COLO668 (cell line): ENCODE measurements around the gene NR1I3.

Source experiments
- DNase-seq: peaks from one replicate; lab custom pipeline; 2025; ENCODE audit not compliant: unreplicated experiment; lab: John Stamatoyannopoulos, UW

The NR1I3 gene

DNA sequence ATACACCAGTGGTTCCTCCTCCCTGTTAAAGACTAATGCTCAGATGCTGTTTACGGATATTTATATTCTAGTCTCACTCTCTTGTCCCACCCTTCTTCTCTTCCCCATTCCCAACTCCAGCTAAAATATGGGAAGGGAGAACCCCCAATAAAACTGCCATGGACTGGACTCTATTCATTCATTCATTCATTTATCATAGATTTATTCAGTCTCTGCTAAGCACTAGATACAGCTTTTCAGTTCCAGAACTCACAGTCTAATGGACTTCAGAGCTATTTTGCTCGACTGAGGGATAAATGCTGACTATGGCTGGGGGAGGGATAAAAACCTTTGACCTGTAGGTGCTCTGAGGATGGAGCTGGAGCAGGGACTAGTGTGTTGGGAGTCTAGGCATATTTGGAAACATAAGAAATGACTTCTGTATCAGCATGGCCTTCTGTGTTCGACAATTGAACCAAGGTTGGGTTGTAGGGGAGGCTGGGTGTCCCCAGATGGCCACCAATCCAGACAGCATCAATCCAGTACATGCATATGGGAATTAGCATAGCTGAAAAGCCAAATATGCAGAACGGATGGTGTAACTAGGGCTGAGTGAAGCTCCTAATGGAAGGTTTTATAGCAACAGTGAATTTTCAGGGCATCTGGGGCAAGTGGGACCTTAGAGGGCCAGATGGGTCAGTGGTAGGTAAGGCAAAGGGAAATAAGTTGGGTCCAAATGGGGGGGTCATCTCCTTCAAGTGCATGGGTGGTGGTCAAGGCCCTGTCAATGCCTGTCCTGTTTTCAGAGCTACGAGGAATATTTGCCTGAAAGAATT, 18.7 kb downstream of the NR1I3 start:
- DNase-seq: no peak

DNA sequence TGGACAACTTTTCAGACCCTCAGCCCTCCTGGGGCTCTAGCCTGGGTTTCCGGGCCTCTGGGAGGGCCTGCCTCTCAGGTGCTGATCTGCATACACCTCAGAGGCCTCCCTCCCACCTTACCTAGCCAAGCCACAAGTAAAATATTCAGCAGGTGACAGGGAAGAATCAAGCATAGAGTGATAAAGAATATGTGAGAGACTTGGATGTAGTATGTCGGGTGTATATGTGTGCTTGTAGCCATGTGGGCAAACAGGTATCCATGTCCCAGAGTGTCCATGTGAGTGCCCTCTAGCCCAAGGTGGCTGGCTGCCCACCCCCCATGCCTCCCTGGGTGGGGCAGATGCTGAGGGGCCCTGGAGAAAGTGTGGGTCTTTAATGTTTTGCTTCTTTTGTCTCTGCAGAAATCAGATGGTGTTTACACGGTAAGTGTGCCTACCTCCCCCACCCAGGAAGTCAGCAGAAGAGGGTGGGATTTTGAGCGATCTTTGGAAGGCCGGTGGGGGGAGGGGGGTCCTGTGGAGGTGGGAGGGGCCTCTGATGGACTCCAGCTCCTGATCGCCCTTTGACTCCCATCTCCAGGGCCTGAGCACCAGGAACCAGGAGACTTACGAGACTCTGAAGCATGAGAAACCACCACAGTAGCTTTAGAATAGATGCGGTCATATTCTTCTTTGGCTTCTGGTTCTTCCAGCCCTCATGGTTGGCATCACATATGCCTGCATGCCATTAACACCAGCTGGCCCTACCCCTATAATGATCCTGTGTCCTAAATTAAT, 19.5 kb downstream of the NR1I3 start:
- no peak for DNase-seq

DNA sequence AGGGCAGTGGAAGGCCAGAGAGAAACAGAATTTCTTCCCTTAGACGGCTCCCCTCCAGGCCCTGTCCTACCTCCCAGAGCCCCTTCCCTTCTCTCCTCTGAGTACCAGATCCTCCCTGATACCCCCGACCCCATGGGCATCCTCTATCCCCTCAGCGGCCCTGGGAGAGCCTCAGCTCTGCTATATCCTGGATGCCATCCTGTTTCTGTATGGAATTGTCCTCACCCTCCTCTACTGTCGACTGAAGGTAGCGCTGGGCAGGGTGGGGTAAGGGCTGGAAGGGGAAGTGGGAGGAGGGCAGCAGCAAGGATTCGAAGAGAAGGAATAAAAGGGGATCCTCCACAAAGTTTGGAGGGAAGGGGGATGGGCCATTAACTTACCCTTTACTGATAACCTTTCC, 20.2 kb downstream of the NR1I3 start:
- DNase-seq: no peak

DNA sequence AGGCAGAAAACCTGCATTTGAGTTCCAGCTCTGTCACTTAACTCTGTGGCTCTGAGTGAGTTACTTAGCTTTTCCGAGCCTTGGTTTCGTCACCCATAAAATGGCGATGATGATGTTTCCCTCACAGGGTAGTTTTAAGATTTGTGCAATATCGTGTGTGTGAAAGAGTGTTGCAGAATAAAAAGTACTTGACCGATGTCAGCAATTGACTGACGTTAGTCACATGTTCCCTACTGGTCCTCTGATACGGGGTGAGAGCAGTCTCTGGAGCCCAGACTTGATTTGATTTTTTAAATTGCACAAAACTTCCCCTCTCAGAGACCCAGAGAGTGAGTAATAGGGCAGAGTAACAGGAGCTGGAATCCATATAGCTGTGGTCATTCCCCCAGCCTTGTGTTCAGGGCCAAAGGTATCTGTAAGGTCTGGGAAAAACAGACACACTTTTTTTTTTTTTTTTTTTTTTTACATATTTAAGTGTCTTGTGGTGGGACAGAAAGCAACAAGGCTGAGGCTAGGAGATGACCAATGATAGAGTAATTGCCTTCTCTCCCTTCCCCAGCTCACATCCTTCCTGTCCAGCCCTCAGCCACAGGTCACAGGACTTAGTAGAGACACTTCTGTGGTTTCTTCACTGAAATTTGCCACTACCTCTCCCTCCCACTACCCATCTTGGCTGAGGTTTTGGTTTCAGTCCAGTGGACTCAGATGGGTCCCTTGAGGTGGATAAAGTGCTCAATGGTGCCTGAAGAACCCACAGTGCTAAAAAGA, 20.9 kb downstream of the NR1I3 start:
- no peak for DNase-seq

DNA sequence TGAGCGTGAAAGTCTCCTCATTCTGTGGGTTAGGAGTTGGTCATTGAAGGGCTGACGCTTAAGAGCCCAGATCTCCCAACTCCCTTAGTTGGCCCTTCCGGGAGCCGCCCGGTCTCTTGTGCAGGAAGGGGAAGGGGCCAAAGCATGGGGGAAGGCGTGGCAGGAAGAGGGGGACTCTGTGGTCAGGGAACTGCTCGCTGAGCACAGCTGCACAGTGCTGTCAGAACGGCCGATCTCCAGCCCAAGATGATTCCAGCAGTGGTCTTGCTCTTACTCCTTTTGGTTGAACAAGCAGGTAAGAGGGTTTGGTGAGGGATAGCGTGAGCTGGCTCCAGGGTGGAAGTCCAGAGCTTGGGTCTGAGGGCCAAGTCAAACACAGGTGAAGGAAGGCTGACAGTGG, 22.9 kb downstream of the NR1I3 start, which contains the start of gene FCER1G:
Gene FCER1G (plus strand): TSS at position 220 of the 400 bp plus-strand sequence. CDS start 27 bp downstream, at position 247.
- DNase-seq: no peak

DNA sequence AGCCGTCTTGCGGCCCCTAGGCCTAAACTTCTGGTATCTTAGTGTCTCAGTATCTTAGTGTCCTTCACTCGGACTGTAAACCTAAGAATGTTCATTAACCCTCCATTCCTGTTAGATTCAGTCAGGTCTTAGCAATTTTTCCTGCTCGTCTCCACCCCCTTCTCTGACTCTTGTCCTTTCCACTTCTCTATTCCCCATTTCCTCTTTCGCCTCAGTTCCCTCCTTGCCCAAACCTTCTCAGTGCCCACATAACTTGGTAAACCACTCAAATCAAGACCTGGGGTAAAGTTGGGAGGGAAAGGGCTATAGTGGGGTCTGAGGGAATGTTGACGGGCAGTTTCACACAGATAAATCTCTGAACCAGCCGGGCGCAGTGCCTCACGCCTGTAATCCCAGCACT, 23.6 kb downstream of the NR1I3 start:
- DNase-seq: no peak

DNA sequence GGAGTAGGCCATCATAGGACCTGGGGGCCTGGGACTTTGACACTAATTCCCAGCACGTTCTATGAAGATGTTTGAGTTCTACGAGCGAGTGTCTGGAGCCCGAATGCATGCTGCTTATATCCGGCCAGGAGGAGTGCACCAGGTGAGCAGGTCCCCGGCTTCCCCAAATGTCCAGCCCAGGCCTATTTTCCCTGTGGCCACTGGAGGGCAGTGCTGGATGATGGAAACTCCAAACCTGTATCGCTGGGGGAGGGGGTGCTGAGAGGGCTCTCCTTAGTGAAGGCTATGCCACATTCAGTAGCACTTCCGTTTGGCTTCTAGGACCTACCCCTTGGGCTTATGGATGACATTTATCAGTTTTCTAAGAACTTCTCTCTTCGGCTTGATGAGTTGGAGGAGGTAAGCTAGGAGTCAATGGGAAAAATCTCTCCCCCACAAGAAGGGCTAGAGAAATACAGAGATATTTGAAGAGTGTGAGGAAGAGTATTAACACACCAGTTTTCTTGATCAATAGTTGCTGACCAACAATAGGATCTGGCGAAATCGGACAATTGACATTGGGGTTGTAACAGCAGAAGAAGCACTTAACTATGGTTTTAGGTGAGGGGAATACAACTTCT, 28.1 kb downstream of the NR1I3 start:
- peak; percentile 69 for DNase-seq

DNA sequence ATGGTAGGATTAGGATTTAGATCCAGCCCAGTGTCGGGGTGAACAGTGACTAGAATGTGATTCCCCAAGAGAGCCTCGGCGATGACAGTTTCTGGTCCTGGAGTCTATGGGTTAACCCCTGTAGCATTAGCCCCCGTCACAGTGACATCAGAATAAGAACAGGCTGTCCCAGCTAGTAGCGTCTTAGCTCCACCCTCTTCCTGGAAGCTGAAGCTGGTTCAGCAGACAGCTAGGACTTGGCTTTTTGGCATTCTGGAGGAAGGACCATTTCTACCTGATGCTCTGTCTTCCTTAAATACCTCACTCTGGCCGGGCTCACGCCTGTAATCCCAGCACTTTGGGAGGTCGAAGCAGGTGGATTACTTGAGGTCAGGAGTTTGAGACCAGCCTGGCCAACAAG, 30.8 kb downstream of the NR1I3 start:
- no peak for DNase-seq

DNA sequence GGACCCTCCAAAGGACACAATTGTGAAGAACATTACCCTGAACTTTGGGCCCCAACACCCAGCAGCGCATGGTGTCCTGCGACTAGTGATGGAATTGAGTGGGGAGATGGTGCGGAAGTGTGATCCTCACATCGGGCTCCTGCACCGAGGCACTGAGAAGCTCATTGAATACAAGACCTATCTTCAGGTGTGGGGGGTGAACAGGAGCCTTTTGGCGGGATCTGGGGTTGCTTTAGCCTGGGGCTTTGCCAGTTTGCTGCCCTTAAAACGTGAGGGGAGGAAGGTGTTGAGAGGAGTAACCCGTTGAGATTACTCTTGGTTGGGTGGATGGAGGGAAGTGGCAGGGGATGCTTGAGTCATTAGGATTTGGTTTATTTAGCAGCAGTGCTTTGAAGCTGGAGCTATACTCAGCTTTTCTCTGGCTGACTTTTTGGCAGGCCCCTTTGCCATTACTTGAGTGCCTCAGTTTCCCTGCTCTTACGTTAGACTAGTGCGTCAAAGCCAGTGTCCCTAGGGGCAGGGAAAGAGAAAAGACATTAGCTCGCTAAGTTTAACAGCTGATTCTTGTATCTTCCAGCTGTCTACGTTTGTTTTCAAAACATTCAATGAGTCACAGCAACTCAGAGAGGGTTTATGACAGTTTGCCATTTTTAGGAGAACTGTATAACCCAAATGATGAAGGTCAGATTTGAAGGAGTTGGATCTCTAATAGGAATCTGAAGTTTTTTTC, 31.4 kb downstream of the NR1I3 start:
- DNase-seq: no peak

DNA sequence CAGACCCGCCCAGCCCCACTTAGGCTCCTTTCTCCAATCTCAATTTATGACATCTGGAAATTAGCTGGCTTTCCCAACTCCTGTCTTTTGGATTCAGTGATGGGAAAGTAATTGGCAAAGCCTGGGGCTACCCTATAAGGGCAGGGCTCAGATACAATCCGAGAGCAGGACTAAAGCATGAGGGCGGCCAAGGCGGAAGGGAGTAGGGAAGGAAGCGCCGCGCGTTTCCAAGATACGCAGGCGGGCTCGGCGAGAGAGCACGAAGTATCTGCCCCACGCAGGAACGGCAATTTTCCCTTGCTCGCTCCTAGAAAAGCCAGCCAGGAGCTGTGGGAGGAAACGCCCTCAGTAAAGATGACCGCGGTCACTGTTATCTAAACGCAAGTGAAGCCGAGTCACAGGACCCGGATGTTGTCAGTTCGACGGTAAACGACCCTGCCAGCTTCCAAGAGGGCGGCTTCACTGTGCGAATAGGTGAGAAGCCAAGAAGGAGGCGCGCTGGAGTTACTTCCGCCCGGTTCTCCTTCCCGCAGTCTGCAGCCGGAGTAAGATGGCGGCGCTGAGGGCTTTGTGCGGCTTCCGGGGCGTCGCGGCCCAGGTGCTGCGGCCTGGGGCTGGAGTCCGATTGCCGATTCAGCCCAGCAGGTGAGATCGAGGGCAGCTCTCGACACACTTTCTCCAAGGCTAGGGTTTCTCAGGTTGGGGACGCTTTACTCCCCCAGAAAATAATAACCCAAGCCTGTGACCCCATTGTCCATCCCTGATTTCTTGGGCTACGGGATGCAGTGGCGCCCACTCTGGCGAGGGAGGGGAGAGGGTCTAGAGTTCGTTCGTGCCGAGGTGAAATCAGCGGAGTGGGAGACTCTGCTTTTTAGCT, 35.9 kb downstream of the NR1I3 start, which contains the start of gene NDUFS2:
Gene NDUFS2 (plus strand): TSS at position 532 of the 877 bp plus-strand sequence. CDS start 19 bp downstream, at position 551.
- peak; percentile 98 for DNase-seq

DNA sequence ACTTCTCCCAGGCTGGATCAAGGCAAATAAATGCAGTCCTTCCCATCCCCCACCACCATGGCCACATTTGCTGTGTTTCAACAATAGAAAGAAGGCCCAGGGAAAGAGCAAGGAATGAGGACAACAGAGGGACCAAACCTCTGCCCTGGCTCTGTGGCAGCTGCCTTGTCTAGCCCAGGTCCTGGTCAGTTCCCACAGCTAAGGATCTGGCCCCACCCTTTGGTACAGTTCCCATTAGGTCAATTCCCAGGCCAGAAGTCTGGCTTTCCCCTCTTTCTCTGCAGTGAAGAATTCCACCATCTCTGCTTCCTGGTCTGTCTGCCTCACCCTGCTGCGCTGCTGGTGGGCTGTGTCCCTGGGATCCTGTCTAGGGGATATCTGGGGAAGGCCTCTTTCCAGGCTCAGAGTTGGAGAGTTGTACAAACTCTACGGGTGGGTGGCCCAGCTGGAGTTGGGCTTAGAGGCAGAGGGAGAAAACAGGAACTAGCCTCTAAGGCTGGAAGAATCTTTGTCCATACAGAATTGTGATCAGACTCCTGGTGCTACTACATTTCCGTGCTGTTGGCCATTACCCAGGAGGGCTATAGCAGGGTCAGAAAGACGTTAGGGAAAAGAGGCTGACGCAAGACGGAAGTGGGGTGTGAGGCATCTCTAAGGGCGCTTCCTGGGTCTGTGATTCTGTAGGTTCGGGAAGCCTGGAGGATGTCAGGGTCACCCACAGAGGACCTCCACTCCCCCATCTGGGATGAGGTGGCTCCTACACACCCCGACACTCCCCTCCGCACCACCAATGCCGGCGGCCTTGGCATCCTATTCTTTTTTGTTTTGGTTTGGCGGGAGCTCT, 36.8 kb downstream of the NR1I3 start:
- DNase-seq: no peak

DNA sequence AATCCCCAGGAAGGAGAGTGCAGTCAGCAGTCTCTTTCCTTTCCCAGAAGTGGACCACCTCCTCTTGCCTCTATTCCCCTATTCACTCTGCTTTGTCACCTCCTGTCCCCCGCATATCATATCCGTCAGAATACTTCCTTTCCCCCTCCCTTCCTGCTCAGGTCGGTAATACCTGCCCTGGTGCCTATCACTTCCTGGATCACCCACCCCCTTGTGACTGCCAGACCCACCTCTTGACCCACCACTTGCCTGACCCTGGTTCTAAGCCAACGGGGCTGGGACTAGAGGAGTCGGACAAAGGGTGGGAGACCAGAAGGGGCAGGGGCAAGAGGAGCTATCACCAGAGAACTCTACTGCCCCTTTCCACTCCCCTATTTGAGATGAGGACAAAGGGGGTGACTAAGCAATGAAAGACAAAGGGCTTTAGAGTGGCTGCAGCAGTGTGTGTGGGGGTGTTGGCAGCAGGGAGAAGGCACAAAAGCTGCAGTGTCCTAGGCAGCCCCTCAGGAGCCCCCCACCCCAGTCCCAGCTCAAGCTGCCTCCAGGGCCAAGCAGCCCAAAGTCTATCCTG, 37.5 kb downstream of the NR1I3 start:
- no peak for DNase-seq

DNA sequence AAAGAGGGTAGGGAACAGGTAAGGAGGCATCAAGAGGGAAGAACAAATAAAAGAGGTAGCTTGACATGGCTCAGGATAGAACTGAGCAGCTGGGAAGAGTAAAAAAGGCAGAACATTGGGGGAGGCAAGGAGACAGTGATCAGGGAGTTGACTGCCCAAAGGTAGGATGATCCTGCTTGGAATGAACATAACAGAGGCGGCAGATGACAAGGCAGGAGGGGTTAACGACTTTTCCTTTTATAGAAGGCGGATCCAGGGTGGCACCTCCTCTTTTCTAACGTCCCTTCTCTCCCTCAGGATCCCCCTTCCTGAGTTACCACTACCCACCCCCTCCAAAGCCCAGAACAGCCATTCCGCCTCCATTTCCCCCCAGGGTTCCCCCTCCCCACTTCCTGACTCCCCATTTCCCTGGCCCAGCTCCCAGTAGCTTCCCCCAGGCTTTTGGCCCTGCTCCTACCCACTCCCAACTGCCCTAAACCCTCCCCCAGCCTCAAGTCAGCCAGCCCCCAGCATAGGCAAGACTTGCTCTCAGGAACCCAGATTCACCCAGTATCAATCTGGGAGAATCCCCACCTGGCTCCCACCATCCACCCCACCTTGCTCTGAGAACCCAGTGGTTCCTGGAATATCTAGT, 38.4 kb downstream of the NR1I3 start:
- DNase-seq: no peak

DNA sequence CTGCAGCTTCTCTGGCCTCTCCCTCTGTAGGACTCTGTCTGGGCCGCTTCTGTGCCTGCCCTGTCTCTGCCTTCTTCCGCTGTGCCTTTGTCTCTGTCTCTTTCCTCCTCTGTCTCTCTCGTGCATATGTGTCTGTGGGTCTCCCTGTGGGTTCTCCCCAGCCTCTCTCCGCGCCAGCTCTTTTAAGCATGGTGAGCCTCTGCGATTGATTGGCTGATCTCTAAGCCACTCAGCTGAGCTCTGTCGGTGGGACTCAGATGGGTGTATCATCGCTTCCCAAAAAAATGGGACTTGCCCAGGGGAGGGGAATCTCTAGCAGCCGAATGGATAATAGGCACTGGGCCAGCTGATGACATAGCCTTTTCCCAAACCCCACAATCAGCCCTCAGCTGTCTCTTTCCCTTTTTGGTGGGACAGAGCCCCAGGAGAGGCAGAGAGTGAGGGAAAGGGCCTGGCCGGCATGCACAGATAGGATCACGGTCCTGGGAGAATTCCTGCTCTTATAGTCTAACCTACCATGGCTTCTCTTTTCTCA, 39.0 kb downstream of the NR1I3 start, which contains the start of gene ADAMTS4:
Gene ADAMTS4 (minus strand): TSS at position 158 of the 535 bp plus-strand sequence. CDS start 427 bp downstream, outside the sequence.
- no peak for DNase-seq

DNA sequence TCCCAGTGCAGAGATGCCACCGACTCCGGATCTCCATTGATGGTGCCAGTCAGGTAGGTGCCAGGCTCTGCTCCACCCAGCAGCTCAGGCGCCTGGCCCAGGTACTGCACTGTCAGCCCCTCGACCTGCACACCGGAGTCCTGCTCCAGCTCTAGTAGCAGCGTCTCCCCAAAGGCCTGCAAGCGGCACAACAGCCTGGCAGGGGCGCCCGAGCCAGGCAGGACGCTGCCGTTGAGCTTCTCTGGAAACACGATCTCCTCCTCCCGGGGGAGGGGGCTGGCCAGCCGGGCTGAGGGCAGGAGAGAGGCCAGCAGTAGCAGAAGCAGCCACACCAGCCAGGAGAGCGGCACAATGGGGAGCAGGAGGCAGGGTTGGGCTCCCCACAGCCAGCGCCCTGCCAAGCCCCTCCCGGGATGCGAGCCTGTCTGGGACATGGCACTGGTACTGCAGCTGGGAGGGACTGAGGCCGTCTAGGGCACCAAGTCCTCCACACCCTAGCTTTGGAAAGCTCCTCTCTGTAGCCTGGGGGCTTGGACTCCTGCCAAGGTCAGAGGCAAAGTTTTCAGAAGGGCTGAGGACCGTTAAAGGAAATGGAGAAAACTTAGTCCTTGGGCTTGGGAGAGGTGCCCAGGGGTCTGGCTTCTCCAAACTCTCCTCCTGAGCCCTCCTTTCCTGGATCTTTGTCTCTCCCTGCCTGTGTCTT, 39.7 kb downstream of the NR1I3 start:
- DNase-seq: peak; percentile 58

DNA sequence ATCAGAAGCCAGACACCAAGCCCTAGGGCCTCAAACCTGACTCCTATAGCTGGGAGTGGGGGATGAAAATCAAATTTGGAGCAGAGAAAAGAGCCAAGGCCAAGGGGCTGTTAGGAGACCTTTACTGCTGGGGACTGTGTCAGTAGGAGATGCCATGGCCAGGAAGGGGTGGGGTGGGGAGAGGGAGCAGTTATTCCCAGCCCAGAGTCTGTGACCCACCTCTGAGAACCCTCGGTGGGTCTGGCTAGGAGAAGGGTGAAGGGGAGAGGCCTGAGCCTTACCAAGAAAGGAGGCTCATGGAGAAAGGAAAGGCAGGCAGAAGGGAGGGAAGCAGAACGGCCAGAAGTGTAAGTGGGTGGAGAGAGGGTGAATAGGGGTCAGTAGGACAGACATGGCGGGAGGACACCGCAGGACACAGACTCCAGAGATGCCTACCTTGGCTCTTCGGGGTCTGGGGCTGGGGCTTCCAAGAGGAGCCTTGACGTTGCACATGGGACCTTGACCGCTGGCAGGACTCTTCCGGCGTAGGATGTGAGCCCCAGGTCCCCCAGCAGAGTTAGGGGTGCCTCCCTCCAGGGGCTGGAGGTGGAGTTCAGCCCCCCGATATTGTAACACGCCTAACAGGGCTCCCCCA, 40.3 kb downstream of the NR1I3 start:
- no peak for DNase-seq
